WI38 (cell line): Measurements from ENCODE around the gene AGAP1.

Experiments
- H3K4me3 ChIP-seq: 2 replicates; pipeline ENCODE4 v1.5.1; 2011; ENCODE audit warnings: low read depth, mild to moderate bottlenecking, control low read depth, low read length
- CTCF ChIP-seq: IDR thresholded peaks from 2 replicates; pipeline ENCODE4 v1.5.1; 2012; ENCODE audit warnings: low read depth, mild to moderate bottlenecking, control low read depth, low read length

The AGAP1 gene

GRCh38 chr2:235968155-235968554 lies 474.3 kb downstream of the AGAP1 start:
- no peak overlapping the region for H3K4me3 ChIP-seq
- TF ChIP-seq CTCF, result no peak

GRCh38 chr2:235968616-235969324 lies 474.9 kb downstream of the AGAP1 start:
- H3K4me3 ChIP-seq, result no peak overlapping the region
- TF ChIP-seq CTCF, result no peak

GRCh38 chr2:235970204-235971040 lies 476.6 kb downstream of the AGAP1 start:
- H3K4me3 ChIP-seq, result no peak overlapping the region
- no peak for TF ChIP-seq CTCF

- no peak overlapping the region for H3K4me3 ChIP-seq
- TF ChIP-seq CTCF, result no peak
Observed at GRCh38 chr2:235976516-235976915, 482.7 kb downstream of the AGAP1 start.

GRCh38 chr2:235976956-235977355 lies 483.1 kb downstream of the AGAP1 start:
- TF ChIP-seq CTCF, result no peak
- H3K4me3 ChIP-seq, result no peak overlapping the region

GRCh38 chr2:235977445-235977844 lies 483.6 kb downstream of the AGAP1 start:
- TF ChIP-seq CTCF, result no peak

GRCh38 chr2:235978022-235978421 lies 484.2 kb downstream of the AGAP1 start:
- no peak for TF ChIP-seq CTCF
- no peak overlapping the region for H3K4me3 ChIP-seq

More at GRCh38 chr2:235977445-235977844, 483.6 kb downstream of the AGAP1 start:
- H3K4me3 ChIP-seq, result no peak overlapping the region
